GM19324 (cell line): ENCODE measurements around the gene RARA.

Experiments
- ATAC-seq: cut with Tn5 transposase; IDR thresholded peaks from one replicate; pipeline ENCODE4 v1.9.1; 2021; ENCODE audit warnings: mild to moderate bottlenecking, moderate library complexity; ENCODE audit not compliant: unreplicated experiment, low FRiP score

Gene RARA

GRCh38 chr17:40313668-40314583 is 4.9 kb downstream of the RARA start:
- ATAC-seq: no peak

- no peak for ATAC-seq
Measured at GRCh38 chr17:40314584-40314956, 5.6 kb downstream of the RARA start.

- no peak for ATAC-seq
Measured at GRCh38 chr17:40315206-40315605, 6.2 kb downstream of the RARA start.

- ATAC-seq: no peak
Measured at GRCh38 chr17:40315678-40316570, 6.9 kb downstream of the RARA start.

GRCh38 chr17:40316571-40317344 is 7.8 kb downstream of the RARA start:
- no peak for ATAC-seq

GRCh38 chr17:40317345-40317873 is 8.4 kb downstream of the RARA start:
- no peak for ATAC-seq

- ATAC-seq: peak; percentile 62
Measured at GRCh38 chr17:40317880-40318829, 9.2 kb downstream of the RARA start.

GRCh38 chr17:40318830-40319391 is 9.9 kb downstream of the RARA start:
- no peak for ATAC-seq

GRCh38 chr17:40319651-40320540 is 10.9 kb downstream of the RARA start:
- no peak for ATAC-seq

GRCh38 chr17:40320756-40321523 is 12.0 kb downstream of the RARA start:
- ATAC-seq: no peak

- ATAC-seq: no peak
Measured at GRCh38 chr17:40321524-40321929, 12.5 kb downstream of the RARA start.

- ATAC-seq: no peak
Measured at GRCh38 chr17:40321961-40322357, 13.0 kb downstream of the RARA start.

- ATAC-seq: peak; percentile 31
Measured at GRCh38 chr17:40322358-40323315, 13.7 kb downstream of the RARA start.

GRCh38 chr17:40323391-40324381 is 14.7 kb downstream of the RARA start:
- ATAC-seq: no peak
